Tongue (tissue), 2 donors: Measurements from ENCODE around the gene FRMD5. TPM values are rescaled to one million over a fixed set of nuclear protein-coding genes. Genes with fewer than 3 reads are reported as not detected.
A peak's percentile ranks its signal among the peaks of the same experiment; 100 is the strongest.
"Not testable (repeated sequence)": the region's sequence is repeated elsewhere in the genome, so short reads cannot be mapped to it uniquely, and the experiment has no call there.

Experiments
- DNase-seq: peaks from one replicate; pipeline ENCODE4 v3.0.0-alpha.2; 2015
- total RNA-seq: library from RNA; depleted of rRNA; stranded (reverse); fragments of >200 nt; gene quantifications from one replicate; pipeline ENCODE4 v1.2.3, GENCODE V29; 2014

The FRMD5 gene
- total RNA-seq, result 1.1 TPM

GRCh38 chr15:44195151-44195740 is at the start of gene FRMD5:
TSS of gene FRMD5 (minus strand) at chr15:44195271.
- peak; percentile 95 for DNase-seq

DNA sequence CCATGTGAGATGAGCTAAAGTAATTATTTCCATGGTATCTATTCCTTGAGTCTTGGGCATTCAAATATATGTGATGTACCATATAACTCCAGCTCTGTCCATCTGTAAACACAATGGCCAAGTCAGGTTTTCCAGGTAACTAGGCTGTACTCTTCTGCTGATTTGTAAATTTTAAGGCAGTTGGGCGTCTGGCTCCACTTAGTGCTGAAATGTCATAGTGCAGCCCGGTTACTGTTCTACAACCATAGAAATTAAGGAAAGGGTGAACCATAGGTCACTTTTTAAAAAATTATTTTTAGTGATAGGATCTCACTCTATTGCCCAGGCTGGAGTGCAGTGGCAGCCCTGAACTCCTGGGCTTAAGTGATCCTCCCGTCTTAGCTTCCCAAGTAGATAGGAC is 48.8 kb upstream of the FRMD5 start:
- no peak for DNase-seq

DNA sequence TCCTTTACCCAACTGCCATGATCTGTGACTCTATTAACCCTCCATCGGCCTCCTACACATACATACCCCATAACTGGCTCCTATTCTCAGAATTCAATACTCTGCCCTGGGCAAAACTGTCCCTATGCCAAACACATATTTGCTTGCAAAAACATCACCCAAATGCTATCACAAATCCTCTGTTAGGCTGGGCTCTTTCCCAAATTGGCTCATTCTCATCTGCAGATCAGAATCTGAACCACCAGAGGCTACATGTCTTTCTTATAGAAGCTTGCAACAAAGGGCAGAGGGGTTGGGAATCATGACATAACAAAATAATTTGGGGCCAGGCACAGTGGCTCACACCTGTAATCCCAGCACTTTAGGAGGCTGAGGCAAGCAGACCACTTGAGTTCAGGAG is 48.1 kb upstream of the FRMD5 start:
- DNase-seq, result no peak

- no peak for DNase-seq
These were observed 36.8 kb upstream of the FRMD5 start for GRCh38 chr15:44231842-44232241.

DNA sequence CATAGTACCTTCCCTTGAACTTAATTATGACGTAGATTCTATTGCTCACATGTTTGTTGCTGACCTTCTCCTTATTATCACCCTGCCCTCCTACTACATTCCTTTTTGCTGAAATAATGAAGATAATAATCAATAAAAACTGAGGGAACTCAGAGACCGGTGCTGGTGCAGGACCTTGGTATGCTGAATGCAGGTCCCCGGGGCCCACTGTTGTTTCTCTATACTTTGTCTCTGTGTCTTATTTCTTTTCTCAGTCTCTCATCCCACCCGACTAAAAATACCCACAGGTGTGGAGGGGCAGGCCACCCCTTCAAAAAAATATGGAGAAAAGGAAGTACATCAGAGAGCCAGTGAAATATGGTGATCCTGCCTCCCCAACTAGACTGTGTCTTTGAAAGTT is 34.2 kb upstream of the FRMD5 start:
- DNase-seq, result not testable (repeated sequence)

DNA sequence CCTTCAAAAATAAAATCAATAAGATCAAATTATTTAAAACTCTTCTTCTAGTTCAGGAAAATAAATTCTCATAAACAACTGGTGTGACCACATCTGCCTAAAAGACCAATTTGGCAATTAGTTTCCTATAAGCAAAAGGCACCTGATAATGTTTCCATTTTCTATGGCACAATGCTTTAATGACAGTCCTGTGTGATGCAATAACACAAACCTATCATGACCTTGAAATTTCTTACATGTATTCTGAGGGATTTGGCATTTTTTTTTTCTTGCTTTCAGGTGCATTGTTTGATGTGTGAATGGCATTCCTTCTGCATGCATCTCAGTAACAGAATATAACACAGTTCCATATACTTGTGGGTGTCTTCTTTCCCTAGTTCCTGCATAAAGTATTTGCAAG is 32.5 kb upstream of the FRMD5 start:
- no peak for DNase-seq

GRCh38 chr15:44227001-44227400 is 31.9 kb upstream of the FRMD5 start:
- not testable (repeated sequence) for DNase-seq

- DNase-seq, result no peak
These were observed 27.4 kb upstream of the FRMD5 start for GRCh38 chr15:44222478-44222877.

- DNase-seq, result no peak
These were observed 24.0 kb upstream of the FRMD5 start for GRCh38 chr15:44219073-44219472.

DNA sequence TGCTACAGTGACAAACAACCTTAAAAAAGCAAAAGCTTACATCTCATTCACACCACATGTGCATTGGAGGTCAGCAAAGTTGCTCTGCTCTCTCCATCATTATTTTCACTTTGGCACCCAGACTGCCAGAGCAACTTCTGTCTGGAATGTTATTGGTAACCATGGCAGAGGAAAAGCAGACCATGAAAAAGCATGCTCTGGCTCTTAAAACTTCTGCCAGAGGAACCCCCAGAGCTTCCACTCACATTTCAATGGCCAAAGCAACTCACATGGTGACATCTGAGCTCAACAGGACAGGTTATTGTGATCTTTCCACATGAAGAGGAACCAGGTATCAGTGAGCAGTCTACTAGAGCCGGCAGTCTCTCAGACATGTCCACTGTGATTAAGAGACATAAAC is 21.9 kb upstream of the FRMD5 start:
- no peak for DNase-seq

DNA sequence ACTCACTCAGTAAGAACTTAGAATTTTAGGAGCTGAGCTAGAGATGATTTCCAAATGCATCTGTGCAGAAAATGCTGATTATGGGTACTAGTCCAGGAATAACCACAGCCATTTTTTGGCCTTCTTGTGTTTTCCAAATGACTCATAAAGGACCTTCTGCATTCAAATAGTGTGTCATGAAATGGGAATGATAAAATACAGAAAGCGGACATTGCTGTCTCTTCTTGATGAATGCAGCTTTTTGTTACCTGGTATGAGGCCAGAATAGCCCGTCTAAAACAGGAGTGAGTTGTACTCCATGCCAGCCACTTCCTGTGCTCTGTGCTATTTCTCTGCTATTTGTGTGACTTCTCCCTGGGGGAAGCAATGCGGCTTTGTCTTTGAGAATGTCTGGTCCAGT is 20.5 kb upstream of the FRMD5 start:
- no peak for DNase-seq

GRCh38 chr15:44208956-44209355 is 13.9 kb upstream of the FRMD5 start:
- no peak for DNase-seq

GRCh38 chr15:44207643-44208042 is 12.6 kb upstream of the FRMD5 start:
- DNase-seq, result no peak

GRCh38 chr15:44199393-44199792 is 4.3 kb upstream of the FRMD5 start:
- DNase-seq, result no peak

- DNase-seq, result no peak
These were observed 534 bp downstream of the FRMD5 start for GRCh38 chr15:44194323-44195150.

DNA sequence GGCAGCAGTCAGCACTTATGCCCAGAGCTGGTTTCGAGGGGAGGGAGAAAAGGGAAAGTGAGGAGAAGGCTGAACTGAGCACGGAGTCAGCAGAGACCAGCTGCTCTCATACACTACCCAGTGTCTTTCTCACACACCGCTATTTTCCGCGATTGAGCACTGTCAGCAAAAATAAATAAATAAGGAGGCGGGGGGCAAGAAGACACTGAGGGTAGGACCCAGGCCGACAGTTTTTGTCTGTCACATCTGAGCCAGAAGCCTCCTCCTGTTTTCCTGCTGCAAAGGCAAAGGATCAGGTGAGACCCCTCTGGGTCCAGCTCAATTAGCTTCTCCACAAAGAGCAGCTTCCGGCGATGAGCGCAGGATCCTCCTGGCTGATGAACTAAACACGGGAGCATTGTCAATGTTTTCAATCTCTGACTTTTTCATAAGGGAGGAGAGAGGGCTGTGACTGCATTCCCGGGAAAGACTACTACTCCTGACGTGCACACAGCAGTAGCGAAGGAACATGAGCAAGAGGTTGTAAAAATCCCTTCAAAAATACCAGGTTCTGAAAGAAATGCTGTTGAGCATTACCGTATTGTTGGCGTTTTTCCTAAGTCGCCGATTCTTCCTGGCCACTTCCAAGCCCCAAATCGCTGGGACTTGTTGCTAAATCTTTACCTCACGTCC is 1.3 kb downstream of the FRMD5 start:
- DNase-seq, result peak; percentile 13

DNA sequence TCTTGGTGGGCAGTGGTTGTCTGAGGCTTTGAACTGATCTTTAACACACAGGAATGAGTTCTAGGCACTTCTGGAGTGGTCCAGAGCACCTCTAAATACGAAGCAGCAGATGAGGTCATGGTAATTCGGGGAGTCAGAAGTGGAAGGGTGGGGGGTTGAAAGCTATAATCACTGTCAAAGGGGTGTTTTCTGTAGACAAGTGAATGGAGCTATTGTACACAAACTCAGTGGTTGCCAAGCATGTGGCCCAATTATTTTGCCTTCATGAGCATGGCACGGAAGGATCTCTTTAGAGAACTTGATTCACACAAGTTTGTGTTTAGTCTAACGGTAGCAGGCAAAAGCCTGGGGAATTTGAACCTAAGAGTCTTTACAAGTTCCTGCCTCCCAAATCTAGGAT is 6.3 kb downstream of the FRMD5 start:
- peak; percentile 5 for DNase-seq

- no peak for DNase-seq
These were observed 8.4 kb downstream of the FRMD5 start for GRCh38 chr15:44186705-44187104.

DNA sequence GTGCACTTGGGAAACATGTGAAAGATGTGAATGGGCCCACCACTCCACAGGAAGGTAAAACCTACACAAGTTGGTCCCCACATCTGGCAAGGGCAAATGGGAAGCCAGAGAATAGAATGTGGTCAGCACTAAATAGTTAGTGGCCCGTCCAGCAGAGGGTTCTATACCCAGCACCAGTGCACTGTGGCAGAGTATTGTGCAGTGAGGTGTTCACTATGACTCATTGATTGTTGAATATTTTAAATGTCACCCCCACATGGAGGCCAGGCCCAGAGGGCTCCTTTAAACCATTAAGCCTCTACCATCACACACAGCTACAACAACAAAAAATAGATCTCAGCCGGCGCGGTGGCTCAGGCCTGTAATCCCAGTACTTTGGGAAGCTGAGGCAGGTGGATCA is 11.7 kb downstream of the FRMD5 start:
- DNase-seq, result no peak

DNA sequence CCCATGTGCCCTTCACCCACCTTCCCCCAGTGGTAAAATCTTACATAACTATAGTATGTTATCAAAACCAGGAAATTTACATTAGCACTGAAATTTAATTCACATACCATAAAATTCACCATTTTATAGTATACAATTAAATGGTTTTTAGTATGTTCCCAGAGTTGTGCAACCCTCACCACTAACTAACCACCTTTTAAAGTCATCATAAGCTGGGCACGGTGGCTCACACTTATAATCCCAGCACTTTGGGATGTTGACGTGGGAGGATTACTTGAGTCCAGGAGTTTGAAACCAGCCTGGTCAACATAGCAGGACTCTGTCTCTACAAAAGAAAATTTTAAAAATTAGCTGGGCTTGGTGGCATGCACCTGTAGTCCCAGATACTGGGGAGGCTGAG is 13.7 kb downstream of the FRMD5 start:
- no peak for DNase-seq

DNA sequence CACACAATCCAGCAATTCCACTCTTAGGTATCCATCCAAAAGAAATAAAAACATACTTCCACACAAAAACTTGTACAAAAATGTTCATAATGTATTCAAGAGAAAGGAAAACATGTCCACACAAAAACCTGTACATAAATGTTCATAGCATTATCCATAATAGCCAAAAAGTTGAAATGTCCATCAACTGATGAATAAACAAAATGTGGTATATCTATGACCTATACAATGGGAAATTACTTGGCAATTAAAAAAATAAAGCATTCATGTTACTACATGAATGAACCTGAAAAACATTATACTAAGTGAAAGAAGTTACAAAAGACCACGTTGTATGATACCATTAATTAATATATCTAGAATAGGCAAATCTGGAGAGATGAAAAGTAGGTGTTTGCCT is 17.9 kb downstream of the FRMD5 start:
- no peak for DNase-seq

GRCh38 chr15:44173813-44174212 is 21.3 kb downstream of the FRMD5 start:
- no peak for DNase-seq

GRCh38 chr15:44163370-44163769 is 31.7 kb downstream of the FRMD5 start:
- DNase-seq, result no peak

DNA sequence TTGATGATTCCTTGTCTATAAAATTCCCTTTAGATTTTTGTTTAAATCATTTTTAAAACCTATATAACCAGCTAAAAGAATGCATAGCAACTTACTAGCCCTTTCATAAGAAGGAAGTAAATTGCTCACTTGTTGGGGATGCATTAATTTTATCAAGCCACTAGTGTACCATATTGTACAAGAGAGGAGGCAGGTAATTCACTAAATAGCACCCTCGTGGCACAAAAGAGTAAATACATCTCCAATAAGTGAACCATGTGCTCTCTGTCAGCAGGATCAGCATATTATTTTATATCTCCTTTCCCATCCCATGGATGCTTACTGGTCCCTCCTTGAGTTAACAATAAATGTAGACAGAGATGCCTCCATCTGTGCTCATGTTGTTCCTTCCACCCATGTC is 34.3 kb downstream of the FRMD5 start:
- no peak for DNase-seq
